AG04450 (cell line): ENCODE measurements around the gene NR2C1. TPM values are rescaled to one million over a fixed set of nuclear protein-coding genes. Genes with fewer than 3 reads are reported as not detected.
A peak's percentile ranks its signal among the peaks of the same experiment; 100 is the strongest.
"Not testable (repeated sequence)": the region's sequence is repeated elsewhere in the genome, so short reads cannot be mapped to it uniquely, and the experiment has no call there.

ENCODE experiments used
- CTCF ChIA-PET: fragments of 300-600, 350-600 bp; formaldehyde crosslinking; extraction: SDS; loops from one replicate; lab custom pipeline; 2022; ENCODE audit warnings: antibody characterized with exemption, inconsistent platforms; lab: Charles Lee
- POLR2A ChIA-PET: fragments of 350-600 bp; formaldehyde crosslinking; extraction: SDS; loops from one replicate; lab custom pipeline; 2021; ENCODE audit warnings: antibody characterized with exemption, inconsistent platforms; lab: Yijun Ruan, JAX
- DNase-seq: peaks from one replicate; pipeline ENCODE4 v3.0.0-alpha.2; 2011; ENCODE audit warnings: low read depth, low spot score
- H3K27ac ChIP-seq: one replicate; pipeline ENCODE4 v1.5.1; 2012; ENCODE audit warnings: low read depth, low read length, control low read depth
- H3K27me3 ChIP-seq: one replicate; pipeline ENCODE4 v1.6.0; 2012; ENCODE audit warnings: low read length; ENCODE audit not compliant: control insufficient read depth, insufficient read depth
- H3K4me3 ChIP-seq: 2 replicates; pipeline ENCODE4 v1.5.1; 2011; ENCODE audit warnings: mild to moderate bottlenecking, low read depth, low read length, control low read depth
- H3K9me3 ChIP-seq: 2 replicates; pipeline ENCODE4 v1.5.1; 2012; ENCODE audit warnings: low read length; ENCODE audit not compliant: control insufficient read depth, insufficient read depth
- CTCF ChIP-seq: IDR thresholded peaks from 2 replicates; pipeline ENCODE4 v1.5.1; 2011; ENCODE audit warnings: low read depth, low read length, control low read depth, inconsistent platforms
- polyA plus RNA-seq: library from polyadenylated mRNA; depleted of rRNA; stranded (reverse); fragments of >200 nt; gene quantifications from 2 replicates; pipeline ENCODE4 v1.2.3, GENCODE V29; 2011

NR2C1 gene
- polyA plus RNA-seq, 1 experiment, result 32.8 TPM

GRCh38 chr12:95105540-95105939 lies 32.1 kb upstream of the NR2C1 start:
- H3K27me3 ChIP-seq, result no peaks in the 10 kb centered on the region
- no peak overlapping the region for H3K27ac ChIP-seq
- H3K9me3 ChIP-seq, result no peaks in the 10 kb centered on the region
- DNase-seq, result no peak
- TF ChIP-seq CTCF, result no peak
- CTCF ChIA-PET, result no interaction called here
- POLR2A ChIA-PET, result no interaction called here
- H3K4me3 ChIP-seq, result no peak overlapping the region

- Histone ChIP-seq H3K4me3 (no peak overlapping the region), H3K9me3 (no peaks in the 10 kb centered on the region), H3K27ac (no peak overlapping the region), H3K27me3 (no peaks in the 10 kb centered on the region)
- DNase-seq, result no peak
- ChIA-PET POLR2A (no interaction called here), CTCF (no interaction called here)
- TF ChIP-seq CTCF, result no peak
Measured at GRCh38 chr12:95104919-95105452, 31.6 kb upstream of the NR2C1 start.

GRCh38 chr12:95102916-95103671 lies 29.7 kb upstream of the NR2C1 start:
- H3K9me3 ChIP-seq, result no peaks in the 10 kb centered on the region
- peak; percentile 71 for DNase-seq
- no peak overlapping the region for H3K4me3 ChIP-seq
- POLR2A ChIA-PET, result interaction anchor here (0.7 kb wide), 1 partner anchor 41 kb away, joined by 10 read pairs; no protein-coding TSS in a partner anchor
- H3K27me3 ChIP-seq, result no peaks in the 10 kb centered on the region
- no peak overlapping the region for H3K27ac ChIP-seq
- CTCF ChIA-PET, result no interaction called here
- TF ChIP-seq CTCF, result no peak

- CTCF ChIA-PET, result interaction anchor here (0.7 to 0.8 kb wide), 2 partner anchors 224 to 473 kb away, joined by 3 read pairs; no protein-coding TSS in a partner anchor
- H3K4me3 ChIP-seq, H3K9me3 ChIP-seq, H3K27ac ChIP-seq, POLR2A ChIA-PET, DNase-seq, H3K27me3 ChIP-seq: not testable (repeated sequence)
Measured at GRCh38 chr12:95101957-95102356, 28.5 kb upstream of the NR2C1 start.

- TF ChIP-seq CTCF, result no peak
- CTCF ChIA-PET, result interaction anchor here (1.3 kb wide), 1 partner anchor 27 kb away, joined by 3 read pairs; the partner anchor contains the start of gene NR2C1
- no peak for DNase-seq
- H3K27ac ChIP-seq, result no peak overlapping the region
- POLR2A ChIA-PET, result no interaction called here
- no peaks in the 10 kb centered on the region for H3K27me3 ChIP-seq
- H3K9me3 ChIP-seq, result no peaks in the 10 kb centered on the region
- H3K4me3 ChIP-seq, result no peak overlapping the region
Measured at GRCh38 chr12:95100264-95101190, 27.1 kb upstream of the NR2C1 start.
